ENCODE results near the gene SDC3. TPM values are rescaled to one million over a fixed set of nuclear protein-coding genes. Genes with fewer than 3 reads are reported as not detected.

SDC3 gene
- total and polyA plus RNA-seq, 10 of the 15 experiments (the other 5 are each of a cell fraction or from before 2014, with no cell fraction given): under 0.01 to 0.46 (median 0.07) TPM; not detected in 2

GRCh38 chr1:30872033-30872947 is 36.3 kb downstream of the SDC3 start:
- H3K36me3 ChIP-seq (ENCODE audit: control insufficient read depth in 2 of 2, insufficient read depth in 2 of 2, low read length in 1 of 2): no peaks in the 10 kb centered on the region
- BruUV-seq (replicated peaks): no TSS peak
- DNase-seq (ENCODE audit: low read depth, low spot score) (no peak), ATAC-seq (0 out of 3 replicates have a peak, but pooled peaks have one; percentile 16), FAIRE-seq (no peak)
- no peaks in the 10 kb centered on the region for H4K20me1 ChIP-seq (ENCODE audit: control insufficient read depth, insufficient read depth)
- no peaks in the 10 kb centered on the region for H3K79me2 ChIP-seq (ENCODE audit: control insufficient read depth, insufficient read depth, low read length)
- no peak overlapping the region for H2AFZ ChIP-seq (ENCODE audit: control insufficient read depth, low read depth, low read length)
- RAD21 ChIA-PET (ENCODE audit: unreplicated experiment): no interaction called here
- WGBS (ENCODE audit: insufficient coverage, insufficient replicate concordance, low lambda C conversion rate, missing lambda C conversion rate): 51% methylated on average over 9 of the region's 9 CpGs
- TF ChIP-seq CBX3 (IDR thresholded peaks at IDR 0.05; ENCODE audit: borderline replicate concordance, low read depth): no peak
- H3K27me3 ChIP-seq (replicated peaks in 1 of 2; ENCODE audit: control insufficient read depth in 2 of 2, insufficient read depth in 2 of 2, low read length in 1 of 2): peaks cover 0 to 1% of the 10 kb centered on the region in 2 experiments; a peak in 2 of 4 replicates
- H3K4me3 ChIP-seq: no peak overlapping the region
- intact Hi-C loops (cut with micrococcal nuclease; ENCODE audit: unreplicated experiment): no loop called here
- in situ Hi-C loops (cut with MboI): no loop called here
- H3K9me3 ChIP-seq (replicated peaks; ENCODE audit: control insufficient read depth, insufficient read depth, low read length): no peaks in the 10 kb centered on the region
- POLR2A ChIA-PET: no interaction called here
- SMC1A ChIA-PET (ENCODE audit: uncharacterized antibody, unreplicated experiment): no interaction called here
- no peak overlapping the region for H3K27ac ChIP-seq (ENCODE audit: control insufficient read depth, insufficient read depth)
- H3K4me2 ChIP-seq (ENCODE audit: control insufficient read depth, insufficient read depth): no peak overlapping the region
- CTCF ChIA-PET: interaction anchor here (1.2 kb wide), 2 partner anchors 40 to 71 kb away, joined by 3 to 5 read pairs; no protein-coding TSS in a partner anchor
- H3K4me1 ChIP-seq (ENCODE audit: control insufficient read depth, insufficient read depth, low read length): peaks cover 9% of the 10 kb centered on the region
- no peak overlapping the region for H3K9ac ChIP-seq (ENCODE audit: control insufficient read depth, insufficient read depth, low read length)

- H3K9me3 ChIP-seq (replicated peaks; ENCODE audit: control insufficient read depth, insufficient read depth, low read length): no peaks in the 10 kb centered on the region
- no peak overlapping the region for H3K4me2 ChIP-seq (ENCODE audit: control insufficient read depth, insufficient read depth)
- DNase-seq (ENCODE audit: low read depth, low spot score) (no peak), ATAC-seq (no peak), FAIRE-seq (no peak)
- no peak overlapping the region for H3K4me3 ChIP-seq
- WGBS (ENCODE audit: insufficient coverage, insufficient replicate concordance, low lambda C conversion rate, missing lambda C conversion rate): 37% methylated on average over 5 of the region's 6 CpGs
- in situ Hi-C loops (cut with MboI): no loop called here
- BruUV-seq (replicated peaks): no TSS peak
- intact Hi-C loops (cut with micrococcal nuclease; ENCODE audit: unreplicated experiment): no loop called here
- peaks cover 2% of the 10 kb centered on the region; the same call in 1 of the 2 replicates for H4K20me1 ChIP-seq (ENCODE audit: control insufficient read depth, insufficient read depth)
- no peaks in the 10 kb centered on the region for H3K36me3 ChIP-seq (ENCODE audit: control insufficient read depth in 2 of 2, insufficient read depth in 2 of 2, low read length in 1 of 2)
- TF ChIP-seq NFIC (IDR thresholded peaks at IDR 0.05; ENCODE audit: low read depth, low read length) (no peak), E4F1 (IDR thresholded peaks at IDR 0.05; ENCODE audit: borderline replicate concordance, partially characterized antibody) (no peak), NKRF (conservative IDR thresholded peaks at IDR 0.05) (no peak), PKNOX1 (IDR thresholded peaks at IDR 0.05) (no peak), KLF5 (IDR thresholded peaks at IDR 0.05; ENCODE audit: partially characterized antibody) (no peak)
- H3K9ac ChIP-seq (ENCODE audit: control insufficient read depth, insufficient read depth, low read length): no peak overlapping the region
- ChIA-PET CTCF (interaction anchor here (0.7 kb wide), 1 partner anchor 602 kb away, joined by 3 read pairs; no protein-coding TSS in a partner anchor), SMC1A (ENCODE audit: uncharacterized antibody, unreplicated experiment) (no interaction called here), POLR2A (no interaction called here), RAD21 (ENCODE audit: unreplicated experiment) (no interaction called here)
- H3K27ac ChIP-seq (ENCODE audit: control insufficient read depth, insufficient read depth): no peak overlapping the region
- peaks cover 0 to 4% of the 10 kb centered on the region in 2 experiments; a peak in 3 of 4 replicates for H3K27me3 ChIP-seq (replicated peaks in 1 of 2; ENCODE audit: control insufficient read depth in 2 of 2, insufficient read depth in 2 of 2, low read length in 1 of 2)
- no peaks in the 10 kb centered on the region for H3K79me2 ChIP-seq (ENCODE audit: control insufficient read depth, insufficient read depth, low read length)
- H3K4me1 ChIP-seq (ENCODE audit: control insufficient read depth, insufficient read depth, low read length): peaks cover 9% of the 10 kb centered on the region
- no peak overlapping the region for H2AFZ ChIP-seq (ENCODE audit: control insufficient read depth, low read depth, low read length)
Observed at GRCh38 chr1:30871276-30871871, 37.2 kb downstream of the SDC3 start.
